ENCODE measurements around the gene MN1. TPM values are rescaled to one million over a fixed set of nuclear protein-coding genes. Genes with fewer than 3 reads are reported as not detected.

MN1 gene
- total and polyA plus RNA-seq, 2 experiments from 2014 or later: 1.0 to 6.8 TPM

- TF ChIP-seq ZNF331 (CRISPR knock-in tag; IDR thresholded peaks at IDR 0.05; ENCODE audit: low read depth) (no peak), REST (IDR thresholded peaks at IDR 0.05; ENCODE audit: unreplicated experiment) (no peak), JUNB (IDR thresholded peaks at IDR 0.05; ENCODE audit: unreplicated experiment) (no peak), POLR2AphosphoS5 (IDR thresholded peaks at IDR 0.05; ENCODE audit: low read depth) (no peak), EZH2phosphoT487 (IDR thresholded peaks at IDR 0.05; ENCODE audit: unreplicated experiment) (no peak), ZNF114 (CRISPR knock-in tag; IDR thresholded peaks at IDR 0.05) (no peak), NANOG (IDR thresholded peaks at IDR 0.05; ENCODE audit: borderline replicate concordance) (no peak), ETS1 (IDR thresholded peaks at IDR 0.05) (no peak), CREB1 (CRISPR knock-in tag; IDR thresholded peaks at IDR 0.05; ENCODE audit: low read depth) (no peak)
- TF ChIP-seq, protein P1, sequence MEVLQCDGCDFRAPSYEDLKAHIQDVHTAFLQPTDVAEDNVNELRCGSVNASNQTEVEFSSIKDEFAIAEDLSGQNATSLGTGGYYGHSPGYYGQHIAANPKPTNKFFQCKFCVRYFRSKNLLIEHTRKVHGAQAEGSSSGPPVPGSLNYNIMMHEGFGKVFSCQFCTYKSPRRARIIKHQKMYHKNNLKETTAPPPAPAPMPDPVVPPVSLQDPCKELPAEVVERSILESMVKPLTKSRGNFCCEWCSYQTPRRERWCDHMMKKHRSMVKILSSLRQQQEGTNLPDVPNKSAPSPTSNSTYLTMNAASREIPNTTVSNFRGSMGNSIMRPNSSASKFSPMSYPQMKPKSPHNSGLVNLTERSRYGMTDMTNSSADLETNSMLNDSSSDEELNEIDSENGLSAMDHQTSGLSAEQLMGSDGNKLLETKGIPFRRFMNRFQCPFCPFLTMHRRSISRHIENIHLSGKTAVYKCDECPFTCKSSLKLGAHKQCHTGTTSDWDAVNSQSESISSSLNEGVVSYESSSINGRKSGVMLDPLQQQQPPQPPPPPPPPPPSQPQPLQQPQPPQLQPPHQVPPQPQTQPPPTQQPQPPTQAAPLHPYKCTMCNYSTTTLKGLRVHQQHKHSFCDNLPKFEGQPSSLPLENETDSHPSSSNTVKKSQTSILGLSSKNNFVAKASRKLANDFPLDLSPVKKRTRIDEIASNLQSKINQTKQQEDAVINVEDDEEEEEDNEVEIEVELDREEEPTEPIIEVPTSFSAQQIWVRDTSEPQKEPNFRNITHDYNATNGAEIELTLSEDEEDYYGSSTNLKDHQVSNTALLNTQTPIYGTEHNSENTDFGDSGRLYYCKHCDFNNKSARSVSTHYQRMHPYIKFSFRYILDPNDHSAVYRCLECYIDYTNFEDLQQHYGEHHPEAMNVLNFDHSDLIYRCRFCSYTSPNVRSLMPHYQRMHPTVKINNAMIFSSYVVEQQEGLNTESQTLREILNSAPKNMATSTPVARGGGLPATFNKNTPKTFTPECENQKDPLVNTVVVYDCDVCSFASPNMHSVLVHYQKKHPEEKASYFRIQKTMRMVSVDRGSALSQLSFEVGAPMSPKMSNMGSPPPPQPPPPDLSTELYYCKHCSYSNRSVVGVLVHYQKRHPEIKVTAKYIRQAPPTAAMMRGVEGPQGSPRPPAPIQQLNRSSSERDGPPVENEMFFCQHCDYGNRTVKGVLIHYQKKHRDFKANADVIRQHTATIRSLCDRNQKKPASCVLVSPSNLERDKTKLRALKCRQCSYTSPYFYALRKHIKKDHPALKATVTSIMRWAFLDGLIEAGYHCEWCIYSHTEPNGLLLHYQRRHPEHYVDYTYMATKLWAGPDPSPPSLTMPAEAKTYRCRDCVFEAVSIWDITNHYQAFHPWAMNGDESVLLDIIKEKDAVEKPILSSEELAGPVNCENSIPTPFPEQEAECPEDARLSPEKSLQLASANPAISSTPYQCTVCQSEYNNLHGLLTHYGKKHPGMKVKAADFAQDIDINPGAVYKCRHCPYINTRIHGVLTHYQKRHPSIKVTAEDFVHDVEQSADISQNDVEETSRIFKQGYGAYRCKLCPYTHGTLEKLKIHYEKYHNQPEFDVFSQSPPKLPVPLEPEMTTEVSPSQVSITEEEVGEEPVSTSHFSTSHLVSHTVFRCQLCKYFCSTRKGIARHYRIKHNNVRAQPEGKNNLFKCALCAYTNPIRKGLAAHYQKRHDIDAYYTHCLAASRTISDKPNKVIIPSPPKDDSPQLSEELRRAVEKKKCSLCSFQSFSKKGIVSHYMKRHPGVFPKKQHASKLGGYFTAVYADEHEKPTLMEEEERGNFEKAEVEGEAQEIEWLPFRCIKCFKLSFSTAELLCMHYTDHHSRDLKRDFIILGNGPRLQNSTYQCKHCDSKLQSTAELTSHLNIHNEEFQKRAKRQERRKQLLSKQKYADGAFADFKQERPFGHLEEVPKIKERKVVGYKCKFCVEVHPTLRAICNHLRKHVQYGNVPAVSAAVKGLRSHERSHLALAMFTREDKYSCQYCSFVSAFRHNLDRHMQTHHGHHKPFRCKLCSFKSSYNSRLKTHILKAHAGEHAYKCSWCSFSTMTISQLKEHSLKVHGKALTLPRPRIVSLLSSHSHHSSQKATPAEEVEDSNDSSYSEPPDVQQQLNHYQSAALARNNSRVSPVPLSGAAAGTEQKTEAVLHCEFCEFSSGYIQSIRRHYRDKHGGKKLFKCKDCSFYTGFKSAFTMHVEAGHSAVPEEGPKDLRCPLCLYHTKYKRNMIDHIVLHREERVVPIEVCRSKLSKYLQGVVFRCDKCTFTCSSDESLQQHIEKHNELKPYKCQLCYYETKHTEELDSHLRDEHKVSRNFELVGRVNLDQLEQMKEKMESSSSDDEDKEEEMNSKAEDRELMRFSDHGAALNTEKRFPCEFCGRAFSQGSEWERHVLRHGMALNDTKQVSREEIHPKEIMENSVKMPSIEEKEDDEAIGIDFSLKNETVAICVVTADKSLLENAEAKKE (CRISPR knock-in tag; IDR thresholded peaks at IDR 0.05): no peak
- TF ChIP-seq, protein P2, sequence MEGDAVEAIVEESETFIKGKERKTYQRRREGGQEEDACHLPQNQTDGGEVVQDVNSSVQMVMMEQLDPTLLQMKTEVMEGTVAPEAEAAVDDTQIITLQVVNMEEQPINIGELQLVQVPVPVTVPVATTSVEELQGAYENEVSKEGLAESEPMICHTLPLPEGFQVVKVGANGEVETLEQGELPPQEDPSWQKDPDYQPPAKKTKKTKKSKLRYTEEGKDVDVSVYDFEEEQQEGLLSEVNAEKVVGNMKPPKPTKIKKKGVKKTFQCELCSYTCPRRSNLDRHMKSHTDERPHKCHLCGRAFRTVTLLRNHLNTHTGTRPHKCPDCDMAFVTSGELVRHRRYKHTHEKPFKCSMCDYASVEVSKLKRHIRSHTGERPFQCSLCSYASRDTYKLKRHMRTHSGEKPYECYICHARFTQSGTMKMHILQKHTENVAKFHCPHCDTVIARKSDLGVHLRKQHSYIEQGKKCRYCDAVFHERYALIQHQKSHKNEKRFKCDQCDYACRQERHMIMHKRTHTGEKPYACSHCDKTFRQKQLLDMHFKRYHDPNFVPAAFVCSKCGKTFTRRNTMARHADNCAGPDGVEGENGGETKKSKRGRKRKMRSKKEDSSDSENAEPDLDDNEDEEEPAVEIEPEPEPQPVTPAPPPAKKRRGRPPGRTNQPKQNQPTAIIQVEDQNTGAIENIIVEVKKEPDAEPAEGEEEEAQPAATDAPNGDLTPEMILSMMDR (conservative IDR thresholded peaks at IDR 0.05; ENCODE audit: low read depth in 2 of 2): no peak
- peaks cover 52% of the 10 kb centered on the region for H3K4me1 Mint-ChIP-seq
- H3K4me2 ChIP-seq: no peak overlapping the region
- H3K36me3 Mint-ChIP-seq (ENCODE audit: low read depth): no peaks in the 10 kb centered on the region
- H3K9me3 Mint-ChIP-seq: no peaks in the 10 kb centered on the region; the same call in 2 of the 3 replicates
- no peak overlapping the region for H3K4me3 ChIP-seq
- no peaks in the 10 kb centered on the region for H3K9me2 ChIP-seq (ENCODE audit: insufficient read depth)
- H3K36me3 ChIP-seq (ENCODE audit: insufficient read depth): no peaks in the 10 kb centered on the region
- peak overlapping the region; percentile 78 for H3K27ac Mint-ChIP-seq
- H3K27me3 Mint-ChIP-seq (ENCODE audit: insufficient read depth, low read depth, poor library complexity): peaks cover 6% of the 10 kb centered on the region
- H2AFZ ChIP-seq: no peak overlapping the region
- H3F3A ChIP-seq (replicated peaks; ENCODE audit: low read depth): peaks cover 16% of the 10 kb centered on the region; the same call in 1 of the 2 replicates
- no peak overlapping the region for H3K4me3 Mint-ChIP-seq
- no peak overlapping the region for H3K27ac ChIP-seq (ENCODE audit: low read depth)
- no peak for ATAC-seq
- DNase-seq (ENCODE audit: low spot score): no peak
- H3K4me1 ChIP-seq (ENCODE audit: insufficient read depth): peaks cover 52% of the 10 kb centered on the region
- H4K20me1 ChIP-seq (replicated peaks; ENCODE audit: insufficient read depth): no peaks in the 10 kb centered on the region
- H3K27me3 ChIP-seq (ENCODE audit: insufficient read depth): no peaks in the 10 kb centered on the region
- no peaks in the 10 kb centered on the region for H3K79me2 ChIP-seq (replicated peaks; ENCODE audit: insufficient read depth)
Measured at GRCh38 chr22:27774200-27774599, 27.4 kb downstream of the MN1 start.
